Skin of body (tissue), 2 donors: ENCODE measurements around the gene SPATA3. TPM values are rescaled to one million over a fixed set of nuclear protein-coding genes. Genes with fewer than 3 reads are reported as not detected.
"Not testable (repeated sequence)": the region's sequence is repeated elsewhere in the genome, so short reads cannot be mapped to it uniquely, and the experiment has no call there.

Source experiments
- DNase-seq: peaks from one replicate; lab custom pipeline; 2025; lab: John Stamatoyannopoulos, UW
- total RNA-seq: library from RNA; depleted of rRNA; stranded (reverse); fragments of >200 nt; gene quantifications from one replicate; pipeline ENCODE4 v1.2.3, GENCODE V29; 2014

The SPATA3 gene
- total RNA-seq, 1 donor from 2014 or later: not detected

DNA sequence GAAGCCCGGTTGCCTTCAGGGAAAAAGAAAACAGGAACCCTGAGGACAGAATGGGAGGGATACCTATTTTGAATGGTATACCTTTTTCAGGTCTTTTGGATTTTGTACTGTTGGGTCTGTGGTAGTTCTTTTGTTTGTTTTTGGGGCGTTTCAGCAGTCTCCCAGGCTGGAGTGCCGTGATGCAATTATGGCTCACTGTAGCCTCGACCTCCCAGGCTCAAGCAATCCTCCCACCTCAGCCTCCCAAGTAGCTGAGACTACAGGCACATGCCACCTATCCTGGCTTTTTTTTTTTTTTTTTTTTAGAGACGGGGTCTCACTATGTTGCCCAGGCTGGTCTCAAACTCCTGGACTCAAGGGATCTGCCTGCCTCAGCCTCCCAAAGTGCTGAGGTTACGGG is 27.6 kb upstream of the SPATA3 start:
- DNase-seq: not testable (repeated sequence)

DNA sequence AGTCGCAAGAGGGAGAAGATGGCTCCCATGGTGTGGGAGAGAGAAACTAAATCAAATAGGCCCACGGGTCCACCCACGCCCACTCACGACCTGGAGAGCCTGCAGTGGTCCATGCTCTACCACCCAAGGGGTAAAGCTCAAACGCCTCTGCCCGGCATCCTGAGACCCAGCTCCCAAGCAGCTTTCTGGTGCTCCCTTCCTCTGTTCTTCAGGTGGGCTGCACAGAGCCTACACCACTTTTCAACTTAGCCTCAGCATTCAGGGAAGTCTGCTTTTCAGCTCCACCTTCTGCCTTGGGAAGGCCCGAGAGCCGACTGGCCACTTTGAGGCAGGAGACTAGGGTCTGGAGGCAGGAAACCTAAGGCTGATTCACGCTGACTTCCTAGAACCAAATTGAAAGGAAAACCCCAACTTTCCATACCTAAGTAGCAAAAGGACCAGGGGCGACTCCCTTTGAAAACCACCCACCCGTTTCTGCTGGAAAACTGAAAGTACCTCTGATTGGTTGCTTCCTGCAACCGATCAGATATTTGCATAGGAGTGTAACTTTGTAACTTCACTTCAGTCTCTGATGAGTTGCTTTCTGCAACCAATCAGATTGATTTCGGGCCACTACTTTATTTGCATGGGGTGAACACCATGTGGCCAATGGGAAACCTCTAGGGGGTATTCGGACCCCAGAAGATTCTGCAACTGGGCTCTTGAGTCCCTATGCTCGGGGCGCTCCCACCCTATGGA is 26.8 kb upstream of the SPATA3 start:
- DNase-seq: no peak

DNA sequence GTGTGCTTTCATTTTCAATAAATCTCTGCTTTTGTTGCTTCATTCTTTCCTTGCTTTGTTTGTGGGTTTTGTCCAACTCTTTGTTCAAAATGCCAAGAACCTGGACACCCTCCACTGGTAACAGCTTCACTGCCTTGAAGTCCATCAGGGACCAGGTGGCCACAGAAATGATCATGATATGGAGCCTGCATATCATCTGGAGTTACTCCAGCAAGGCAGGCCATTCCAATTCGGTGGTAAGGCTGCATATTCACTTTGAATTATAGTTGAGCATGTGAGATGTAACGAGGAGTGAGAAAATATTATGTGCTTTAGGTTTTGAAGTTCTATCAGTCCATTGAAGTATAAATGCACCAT is 26.3 kb upstream of the SPATA3 start:
- DNase-seq: no peak

DNA sequence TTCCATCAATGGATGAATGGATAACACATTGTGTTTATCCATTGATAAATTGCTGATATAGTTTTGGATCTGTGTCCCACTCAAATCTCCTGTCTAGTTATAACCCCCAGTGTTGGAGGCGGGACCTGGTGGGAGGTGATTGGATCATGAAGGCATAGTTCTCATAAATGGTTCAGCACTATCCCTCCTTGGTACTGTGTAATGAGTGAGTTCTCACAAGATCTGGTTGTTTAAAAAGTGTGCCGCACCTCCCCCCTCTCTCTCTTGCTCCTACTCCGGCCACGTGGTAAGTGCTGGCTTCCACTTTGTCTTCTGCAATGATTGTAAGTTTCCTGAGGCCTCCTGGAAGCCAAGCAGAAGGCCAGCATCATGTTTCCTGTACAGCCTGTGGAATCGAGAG is 23.9 kb upstream of the SPATA3 start:
- no peak for DNase-seq

DNA sequence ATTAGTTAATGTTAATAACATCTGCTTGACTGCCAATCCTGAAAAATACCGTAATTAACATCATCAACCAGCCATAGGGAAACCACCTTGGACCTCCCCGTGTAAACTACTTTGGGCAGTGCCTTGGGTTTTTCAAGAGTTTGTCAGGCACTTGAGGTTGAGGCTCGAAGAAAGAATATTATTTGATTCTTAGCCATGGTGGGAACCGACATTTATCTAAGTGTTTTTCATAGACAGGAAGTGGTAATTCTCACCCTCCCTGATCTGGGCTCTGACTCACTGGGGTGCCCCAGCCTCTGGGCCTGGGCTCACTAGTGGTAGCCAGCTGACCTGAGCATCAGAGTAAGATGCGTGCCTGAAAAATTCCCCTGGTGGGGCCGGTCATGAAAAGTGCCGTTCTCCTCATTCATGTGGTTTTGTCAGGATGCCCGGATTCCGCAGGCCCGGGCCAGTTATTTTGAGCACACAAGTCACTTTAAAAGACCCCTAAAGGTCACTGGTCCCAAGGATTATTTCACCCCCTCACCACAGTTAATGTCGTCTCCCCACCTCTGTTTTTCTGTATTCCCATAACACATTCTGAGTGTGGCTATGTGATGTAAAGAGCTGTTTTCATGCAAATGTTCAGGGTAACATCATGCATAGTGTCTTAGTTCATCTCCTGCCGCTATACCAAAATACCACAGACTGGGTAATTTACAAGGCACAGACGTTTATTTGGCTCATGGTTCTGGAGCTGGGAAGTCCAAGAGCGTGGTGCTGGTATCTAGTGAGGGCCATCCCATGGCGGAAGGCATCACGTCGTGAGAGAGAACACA is 21.6 kb upstream of the SPATA3 start:
- DNase-seq: no peak

DNA sequence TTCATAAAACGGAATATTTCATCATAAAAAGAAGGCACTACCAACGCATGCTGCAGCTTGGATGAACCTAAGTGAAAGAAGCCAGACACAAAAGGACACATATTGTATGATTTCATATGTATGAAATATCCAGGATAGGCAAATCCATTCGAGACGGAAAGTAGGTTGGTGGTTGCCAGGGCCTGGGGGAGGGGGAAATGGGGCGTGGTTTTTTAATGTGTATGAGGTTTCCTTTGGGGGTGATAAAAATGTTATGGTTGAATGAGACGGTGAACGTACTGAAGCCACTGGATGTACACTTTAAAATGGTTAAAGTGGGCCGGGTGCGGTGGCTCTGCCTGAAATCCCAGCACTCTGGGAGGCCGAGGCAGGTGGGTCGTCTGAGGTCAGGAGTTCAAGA is 20.0 kb upstream of the SPATA3 start:
- no peak for DNase-seq

DNA sequence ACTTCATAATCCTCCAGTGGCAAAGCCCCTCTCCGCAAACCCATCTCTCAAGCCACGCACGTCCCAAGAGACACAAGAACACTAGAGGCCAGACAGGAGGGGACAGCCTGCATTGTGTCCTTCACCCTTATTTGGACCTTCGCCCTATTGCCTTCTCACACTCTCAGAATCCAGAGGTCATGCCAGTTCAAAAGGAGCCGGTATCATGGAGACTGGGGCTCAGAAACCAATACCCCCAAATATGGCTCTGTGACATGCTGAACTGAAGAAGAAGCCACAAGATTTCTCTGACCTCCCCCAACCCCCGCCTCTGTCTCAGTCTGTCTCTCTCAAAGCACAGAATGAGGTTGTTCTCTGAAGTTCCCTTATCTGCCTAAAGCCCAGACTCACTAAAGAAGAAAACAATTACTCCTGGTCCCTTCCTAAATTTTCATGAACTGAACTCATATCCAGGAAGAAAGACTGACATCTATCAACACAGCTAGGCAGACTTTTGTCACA is 19.2 kb upstream of the SPATA3 start:
- no peak for DNase-seq

DNA sequence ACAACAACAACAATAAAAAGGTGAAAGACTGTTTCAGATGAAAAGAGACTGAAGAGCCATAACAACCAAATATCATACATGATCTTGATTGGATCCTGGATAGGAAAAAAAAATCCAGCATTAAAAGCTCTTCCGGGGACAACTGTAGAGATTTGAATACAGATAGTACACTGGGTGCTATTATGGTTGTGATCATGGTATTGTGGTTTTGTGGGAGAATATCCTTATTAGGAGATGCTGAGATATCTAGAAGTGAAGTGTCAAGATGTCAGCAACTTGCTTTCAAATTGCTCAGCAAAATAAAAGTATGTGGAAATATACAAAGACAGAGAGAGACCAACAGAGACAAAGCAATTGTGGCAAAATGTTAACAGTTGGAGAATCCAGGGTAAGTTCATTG is 15.5 kb upstream of the SPATA3 start:
- no peak for DNase-seq

DNA sequence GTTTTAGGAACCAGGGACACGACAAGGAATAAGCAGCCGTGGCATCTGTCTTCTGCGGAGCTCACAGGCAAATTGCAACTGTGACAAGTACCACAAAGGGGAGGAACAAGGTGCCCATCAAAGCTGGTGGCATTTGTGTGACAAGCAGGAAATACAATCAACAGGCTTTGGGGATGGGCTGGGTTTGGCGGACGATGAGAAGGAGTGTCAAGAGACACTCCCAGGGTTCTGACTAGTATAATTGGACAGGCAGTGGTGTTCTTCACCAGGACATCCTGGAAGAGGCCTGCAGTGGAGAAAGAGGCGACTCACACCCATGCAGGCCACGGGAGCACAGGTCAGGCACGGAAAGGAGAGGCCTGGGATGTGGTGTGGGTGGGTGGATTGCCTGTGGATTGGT is 14.2 kb upstream of the SPATA3 start:
- DNase-seq: no peak

DNA sequence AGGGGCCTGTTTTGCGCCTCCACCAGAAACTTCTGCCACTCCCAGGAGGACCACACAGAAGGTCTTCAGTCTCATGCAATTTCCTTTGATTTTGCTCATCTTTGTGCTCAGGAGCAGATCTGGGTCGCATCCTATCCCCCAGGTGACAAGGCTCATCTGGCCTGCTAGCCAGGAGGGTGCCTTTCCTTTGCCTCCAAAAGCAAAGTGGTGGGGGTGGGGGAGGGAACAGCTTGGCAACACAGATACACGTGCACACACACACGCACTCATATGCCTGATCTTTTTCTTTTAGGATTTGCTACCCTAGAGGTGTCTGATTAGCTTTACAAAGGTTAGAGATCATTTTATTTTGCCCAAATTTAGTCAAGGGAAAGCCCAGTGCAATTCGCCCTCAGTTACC is 13.8 kb upstream of the SPATA3 start:
- DNase-seq: no peak

DNA sequence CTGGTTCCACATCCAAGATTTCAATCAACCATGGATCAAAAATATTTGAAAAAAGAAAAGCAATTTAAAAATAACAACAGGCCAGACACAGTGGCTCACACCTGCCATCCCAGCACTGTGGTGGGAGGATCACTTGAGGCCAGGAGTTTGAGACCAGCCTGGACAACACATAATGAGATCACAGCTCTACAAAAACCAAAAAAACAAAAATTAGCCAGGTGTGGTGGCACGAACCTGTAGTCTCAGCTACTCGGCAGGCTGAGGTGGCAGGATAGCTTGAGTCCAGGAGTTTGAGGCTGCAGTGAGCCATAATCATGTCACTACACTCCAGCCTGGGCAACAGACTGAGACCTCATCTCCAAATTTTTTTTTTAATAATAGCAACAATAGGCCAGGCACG is 13.4 kb upstream of the SPATA3 start:
- no peak for DNase-seq

DNA sequence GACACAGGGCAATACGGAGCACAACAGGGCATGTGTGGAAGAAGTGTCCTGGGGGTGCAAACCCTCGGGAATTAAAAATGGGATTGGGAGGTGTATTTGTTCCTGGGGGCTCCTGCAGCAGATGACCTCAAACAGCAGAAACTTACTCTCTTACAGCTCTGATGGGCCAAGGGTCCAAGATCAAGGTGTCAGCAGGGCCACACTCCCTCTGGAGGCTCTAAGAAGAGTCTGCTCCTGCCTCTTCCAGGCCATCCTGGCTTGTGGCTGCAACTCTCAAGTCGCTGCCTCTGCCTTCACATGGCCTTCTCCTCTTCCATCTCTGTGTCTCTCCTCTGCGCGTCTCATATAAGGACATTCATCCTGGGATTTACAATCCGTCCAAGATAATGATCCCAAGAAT is 12.4 kb upstream of the SPATA3 start:
- no peak for DNase-seq

DNA sequence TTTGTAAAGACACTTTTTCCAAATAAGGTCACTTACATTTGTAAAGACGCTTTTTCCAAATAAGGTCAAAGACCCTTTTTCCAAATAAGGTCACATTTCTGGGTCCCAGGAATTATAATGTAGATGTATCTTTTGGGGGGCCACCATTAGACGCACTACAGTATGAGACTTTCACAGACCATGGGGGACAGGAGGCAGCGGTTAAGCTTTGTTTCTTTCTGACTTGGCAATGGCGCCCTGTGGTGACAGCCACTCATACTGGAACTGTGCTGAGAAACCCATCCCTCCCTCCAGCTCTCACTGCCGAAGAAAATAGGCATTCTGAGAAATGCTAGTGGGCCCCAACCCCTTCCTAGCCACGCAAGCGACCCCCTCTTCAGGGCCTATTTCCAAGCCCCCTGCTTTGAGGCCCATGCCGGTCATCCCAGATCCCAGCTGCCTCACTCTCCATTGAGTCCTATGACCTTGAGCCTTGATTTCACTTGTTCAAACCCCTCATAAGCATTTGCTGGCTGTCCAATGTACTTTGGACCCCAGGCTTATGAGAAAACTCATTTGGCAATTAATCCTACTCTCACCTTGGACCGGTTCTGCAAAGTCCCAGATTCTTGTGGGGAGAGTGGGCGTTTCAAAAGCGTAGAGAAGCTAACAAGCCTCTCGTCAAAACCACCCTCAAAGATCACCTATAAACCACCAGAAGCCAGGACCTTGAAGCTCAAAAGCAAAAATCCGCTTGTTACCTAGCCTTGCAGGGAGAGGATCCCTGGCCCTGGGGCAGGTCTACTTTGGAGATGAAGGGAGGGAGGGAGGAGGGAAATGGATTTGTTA is 11.3 kb upstream of the SPATA3 start:
- no peak for DNase-seq

DNA sequence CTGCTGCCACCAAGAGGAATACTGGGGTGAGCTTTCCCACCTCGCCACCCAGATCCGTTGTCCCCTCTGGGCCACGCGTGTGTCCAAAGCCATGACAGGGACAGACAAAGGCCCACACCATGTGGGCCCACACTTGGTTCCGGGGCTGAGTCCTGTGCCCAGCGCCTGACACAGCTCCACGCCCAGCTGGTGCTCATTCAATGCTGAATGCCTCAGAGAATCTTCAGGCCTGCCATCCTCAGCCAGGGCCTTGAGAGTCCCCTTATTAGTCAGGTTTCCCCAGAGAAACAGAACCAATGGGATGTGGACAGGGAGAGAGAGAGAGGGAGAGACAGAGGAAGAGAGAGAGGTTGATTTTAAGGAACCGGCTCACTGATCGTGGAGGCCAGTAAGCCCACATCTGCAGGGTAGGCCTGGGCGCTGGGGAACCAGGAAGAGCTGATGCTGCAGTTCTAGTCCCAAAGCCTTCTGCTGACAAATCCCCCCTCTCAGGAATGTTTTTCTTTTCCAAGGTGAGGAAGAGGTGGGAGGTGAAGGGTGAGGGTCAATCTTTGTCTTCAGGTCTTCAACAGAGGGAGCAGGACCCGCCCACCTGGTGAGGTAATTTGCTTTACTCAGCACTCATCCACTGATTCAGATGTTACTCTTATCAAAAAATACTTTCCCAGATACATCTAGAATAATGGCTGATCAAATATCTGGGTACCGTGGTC is 10.2 kb upstream of the SPATA3 start:
- DNase-seq: no peak

DNA sequence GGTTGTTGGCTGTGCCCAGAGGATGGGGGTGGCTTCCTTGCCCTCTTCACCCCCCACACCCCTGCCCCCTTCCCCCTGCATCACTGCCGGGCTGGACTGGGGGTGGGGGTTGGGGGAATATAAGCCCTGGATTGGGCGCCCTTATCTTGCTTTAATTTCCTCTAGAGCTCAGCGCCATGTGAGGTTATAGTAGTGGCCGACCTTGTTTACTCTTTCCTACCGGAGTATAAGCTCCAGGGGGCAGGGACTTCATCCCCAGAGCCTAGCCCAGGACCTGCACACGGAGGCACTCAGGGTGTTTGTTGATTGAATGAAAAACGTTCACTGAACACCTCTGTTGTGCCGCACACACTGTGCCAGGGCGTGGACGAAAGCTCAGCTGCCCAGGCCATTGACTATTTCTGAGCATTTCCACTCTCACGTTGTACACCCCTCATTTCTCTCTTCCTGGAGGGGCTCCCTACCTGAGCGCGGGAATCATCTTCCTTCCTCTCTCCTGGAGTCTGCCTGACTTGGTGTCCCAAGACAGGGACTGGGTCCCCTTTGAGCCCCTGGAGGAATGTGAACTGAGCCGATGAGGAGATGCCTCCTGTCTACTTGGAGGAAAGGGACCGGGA is 9.3 kb upstream of the SPATA3 start:
- no peak for DNase-seq

DNA sequence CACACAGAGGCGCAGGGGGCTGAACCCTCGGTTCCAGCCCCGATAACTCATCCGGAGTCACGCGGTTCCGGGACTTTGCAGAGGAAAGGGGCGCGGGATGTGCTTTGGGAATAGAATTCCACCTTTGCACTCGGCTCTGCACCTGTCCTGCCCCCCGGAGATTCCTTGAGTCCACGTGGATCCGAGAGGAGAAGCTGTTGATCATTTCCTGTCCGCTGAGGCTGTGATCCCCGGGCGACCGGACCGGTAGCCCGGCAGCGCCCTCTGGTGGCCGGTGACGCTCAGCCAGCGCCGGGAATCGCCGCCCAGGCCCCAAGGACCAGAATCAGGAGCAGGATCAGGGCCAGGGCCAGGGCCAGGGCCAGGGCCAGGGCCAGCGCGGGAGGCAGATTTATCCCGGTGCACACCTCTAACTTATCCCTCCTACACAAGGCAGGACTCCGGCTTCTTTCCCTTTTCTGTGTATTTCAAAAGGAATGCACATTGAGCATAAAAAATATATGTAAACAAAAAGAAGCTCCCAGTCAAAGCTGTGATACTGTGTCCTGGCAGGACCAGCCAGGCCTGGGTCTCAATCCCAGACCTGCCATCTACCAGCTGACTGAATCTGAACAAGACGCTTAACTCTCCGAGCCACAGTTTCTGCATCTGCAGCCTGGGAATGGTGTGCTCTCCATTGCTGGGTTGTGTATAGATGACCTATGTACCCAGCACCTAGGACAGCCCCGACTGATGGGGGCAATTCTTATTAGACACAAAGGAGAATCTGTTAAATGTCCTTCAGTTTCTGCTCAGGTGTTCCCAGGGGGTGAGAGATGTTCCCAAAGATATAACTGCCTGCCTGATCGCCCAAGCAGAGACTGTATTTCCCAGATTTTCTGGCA is 8.5 kb upstream of the SPATA3 start:
- peak; percentile 39 for DNase-seq

DNA sequence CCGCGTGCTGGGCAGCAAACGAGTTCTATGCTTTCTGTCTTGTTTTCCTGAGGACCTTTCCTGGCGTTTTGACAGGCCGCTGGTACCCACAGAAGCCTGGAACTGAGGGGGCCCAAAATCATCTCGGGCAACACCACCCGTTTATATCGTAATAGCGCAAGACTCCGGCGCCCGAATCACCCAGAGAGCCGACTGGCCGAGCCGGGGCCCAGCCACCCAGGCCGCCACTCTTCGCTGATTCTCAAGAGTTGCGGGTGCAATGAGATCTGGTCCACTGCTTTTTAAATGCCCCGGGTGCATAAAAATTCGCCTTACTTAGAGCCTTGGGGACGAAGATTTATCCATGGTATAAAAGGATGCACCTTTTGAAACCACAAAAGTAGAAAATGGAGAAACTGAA is 6.2 kb upstream of the SPATA3 start:
- no peak for DNase-seq

DNA sequence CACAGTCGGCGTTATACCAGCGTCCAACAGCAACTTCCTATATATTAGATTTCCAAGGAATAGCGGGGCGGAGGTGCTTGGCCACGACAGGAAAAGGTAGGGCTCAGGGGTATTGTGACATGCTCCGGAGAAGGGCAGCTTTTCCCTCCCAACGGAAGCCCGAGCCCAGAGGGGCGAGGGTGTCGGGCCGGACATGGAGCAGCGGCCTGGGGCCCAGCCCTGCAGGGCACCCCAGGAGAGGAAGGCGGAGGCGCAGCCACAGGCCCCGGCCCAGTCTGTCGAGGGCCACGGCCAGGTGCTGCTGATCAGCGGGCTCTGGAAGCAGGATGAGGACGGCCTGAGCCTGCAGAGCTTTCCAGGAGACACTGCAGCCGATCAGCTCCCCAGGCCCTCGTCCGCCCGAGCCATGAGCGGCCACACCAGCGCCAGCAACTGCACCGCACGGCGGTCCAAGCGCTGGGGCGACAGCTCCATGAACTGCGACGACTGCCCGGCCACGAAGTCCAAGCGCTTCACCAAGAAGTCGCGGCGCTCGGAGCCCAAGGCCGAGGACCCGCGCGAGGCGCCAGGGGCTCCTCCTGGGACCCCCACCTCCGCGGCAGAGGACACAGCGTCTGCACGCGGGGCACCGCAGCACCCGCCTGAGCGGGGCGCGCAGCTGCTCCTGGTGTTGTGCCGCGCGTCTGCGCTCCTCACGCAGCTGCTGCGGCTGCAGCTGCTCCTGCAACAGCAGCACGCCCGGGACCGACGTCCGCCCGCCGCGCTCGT is 5.6 kb upstream of the SPATA3 start:
- DNase-seq: no peak

DNA sequence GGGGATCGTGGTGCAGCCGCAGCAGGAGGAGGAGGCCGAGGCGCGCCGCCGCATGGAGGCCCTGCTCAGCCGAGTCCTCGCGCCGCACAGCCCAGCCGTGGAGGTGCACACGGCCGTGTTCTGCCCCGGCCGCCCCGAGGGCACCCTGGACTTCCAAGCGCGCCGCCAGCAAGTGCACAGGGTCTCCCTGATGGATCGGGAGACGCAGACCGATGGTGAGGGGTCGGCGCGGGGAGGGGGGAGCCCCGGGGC is 5.1 kb upstream of the SPATA3 start:
- no peak for DNase-seq
